Activated CD8-positive, alpha-beta memory T cell treated with anti-CD3 and anti-CD28 coated beads, Interleukin-2, amount 10 ng/mL, durations not matched to agents 7 days and 5 days (primary cell): ENCODE results near the gene HRCT1. TPM values are rescaled to one million over a fixed set of nuclear protein-coding genes. Genes with fewer than 3 reads are reported as not detected.
"Not testable (repeated sequence)": the region's sequence is repeated elsewhere in the genome, so short reads cannot be mapped to it uniquely, and the experiment has no call there.

Source experiments
- ATAC-seq: fragments of 150-1000 bp; cut with Tn5 transposase; one replicate; pipeline ENCODE4 v1.10.0; 2021; ENCODE audit warnings: moderate library complexity
- CTCF ChIA-PET: fragments of 350-600 bp; sonication (Branson Sonifier 250); formaldehyde crosslinking; loops from one replicate; lab custom pipeline; 2021; ENCODE audit warnings: antibody characterized with exemption; lab: Charles Lee
- DNase-seq: peaks from one replicate; pipeline ENCODE4 v3.0.0-alpha.2; 2020
- H3K27ac Mint-ChIP-seq: one replicate; pipeline ENCODE4 v1.8.0; 2021; ENCODE audit warnings: mild to moderate bottlenecking, mixed read lengths
- H3K27me3 Mint-ChIP-seq: one replicate; pipeline ENCODE4 v1.8.0; 2021; ENCODE audit warnings: mixed read lengths
- H3K36me3 Mint-ChIP-seq: one replicate; pipeline ENCODE4 v1.8.0; 2021; ENCODE audit warnings: mild to moderate bottlenecking, mixed read lengths
- H3K4me1 Mint-ChIP-seq: one replicate; pipeline ENCODE4 v1.8.0; 2021; ENCODE audit warnings: mixed read lengths
- H3K4me3 Mint-ChIP-seq: one replicate; pipeline ENCODE4 v1.8.0; 2021; ENCODE audit warnings: mild to moderate bottlenecking, moderate library complexity, mixed read lengths
- H3K9me3 Mint-ChIP-seq: one replicate; pipeline ENCODE4 v1.8.0; 2022; ENCODE audit warnings: low read depth, mixed read lengths
- total RNA-seq, 2 experiments: library from RNA; stranded (reverse); gene quantifications; one replicate each; pipeline ENCODE4 v1.2.3, GENCODE V29; 2021

Gene HRCT1
- total RNA-seq, 2 experiments from 2014 or later, result not detected

GRCh38 chr9:35913429-35913828, 7.4 kb downstream of the HRCT1 start:
- H3K4me1 Mint-ChIP-seq, result peaks cover 19% of the 10 kb centered on the region
- DNase-seq, ATAC-seq, H3K27me3 Mint-ChIP-seq, H3K4me3 Mint-ChIP-seq, H3K27ac Mint-ChIP-seq, H3K36me3 Mint-ChIP-seq, H3K9me3 Mint-ChIP-seq: not testable (repeated sequence)
- CTCF ChIA-PET, result interaction anchor here (0.8 kb wide), 1 partner anchor 31 kb away, joined by 3 read pairs; no protein-coding TSS in a partner anchor

- peak; percentile 71 for ATAC-seq
- H3K4me1 Mint-ChIP-seq, result peaks cover 19% of the 10 kb centered on the region
- no peaks in the 10 kb centered on the region for H3K9me3 Mint-ChIP-seq
- H3K27me3 Mint-ChIP-seq, result no peaks in the 10 kb centered on the region
- CTCF ChIA-PET, result no interaction called here
- H3K36me3 Mint-ChIP-seq, result no peaks in the 10 kb centered on the region
- H3K27ac Mint-ChIP-seq, result no peak overlapping the region
- H3K4me3 Mint-ChIP-seq, result no peak overlapping the region
- DNase-seq, result no peak
These were observed 8.4 kb downstream of the HRCT1 start for GRCh38 chr9:35914301-35914807.

- Mint-ChIP-seq H3K36me3 (no peaks in the 10 kb centered on the region), H3K27ac (no peak overlapping the region), H3K4me3 (no peak overlapping the region), H3K9me3 (no peaks in the 10 kb centered on the region), H3K4me1 (peaks cover 10% of the 10 kb centered on the region), H3K27me3 (no peaks in the 10 kb centered on the region)
- ATAC-seq (no peak), DNase-seq (no peak)
- CTCF ChIA-PET, result interaction anchor here (0.7 to 1.2 kb wide), 2 partner anchors 12 to 957 kb away, joined by 3 read pairs; no protein-coding TSS in a partner anchor
These were observed 9.8 kb downstream of the HRCT1 start for GRCh38 chr9:35915681-35916294.

DNA sequence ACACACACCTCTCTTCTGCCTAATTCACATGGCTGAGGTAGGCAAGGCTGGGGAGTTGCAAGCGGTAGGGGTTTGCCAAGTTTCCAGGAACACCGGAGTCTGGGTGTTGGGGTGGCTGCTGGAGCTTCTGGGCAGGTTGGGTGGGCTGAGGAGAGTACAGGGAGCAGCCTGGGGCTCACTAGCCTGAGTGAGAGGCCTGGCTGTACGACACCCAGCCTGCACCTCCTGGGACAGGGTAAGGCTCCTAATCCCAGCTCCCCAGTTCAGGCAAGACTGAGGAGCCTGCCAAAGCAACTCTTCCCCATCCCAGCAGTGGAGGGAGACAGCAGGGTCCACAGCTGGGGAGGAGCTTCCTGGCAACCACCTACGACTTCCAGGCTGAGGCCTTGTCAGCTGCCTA, 11.3 kb downstream of the HRCT1 start:
- no peak overlapping the region for H3K4me3 Mint-ChIP-seq
- no peak overlapping the region for H3K27ac Mint-ChIP-seq
- H3K36me3 Mint-ChIP-seq, result no peaks in the 10 kb centered on the region
- H3K9me3 Mint-ChIP-seq, result no peaks in the 10 kb centered on the region
- no peaks in the 10 kb centered on the region for H3K4me1 Mint-ChIP-seq
- CTCF ChIA-PET, result interaction anchor here (1.3 kb wide), 1 partner anchor 35 kb away, joined by 4 read pairs; no protein-coding TSS in a partner anchor
- ATAC-seq (no peak), DNase-seq (no peak)
- H3K27me3 Mint-ChIP-seq, result no peaks in the 10 kb centered on the region

DNA sequence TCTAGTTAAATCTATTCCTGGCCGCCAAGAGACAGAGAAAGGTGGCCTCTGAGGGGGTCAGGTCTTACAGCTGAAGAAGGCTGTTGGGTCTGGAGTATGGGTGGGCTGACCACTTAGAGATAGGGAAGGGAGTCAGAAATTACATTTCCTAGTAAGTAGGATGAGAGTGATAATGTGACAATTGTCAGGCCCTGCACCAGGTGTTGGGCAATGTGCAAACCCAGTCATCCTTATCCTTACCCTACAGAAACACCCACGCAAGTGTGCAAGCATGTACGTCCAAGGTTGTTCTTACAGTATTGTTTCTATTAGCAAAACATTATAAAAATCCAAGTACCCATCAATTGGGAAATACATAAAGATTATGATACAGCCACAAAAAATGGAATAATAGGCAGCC, 12.8 kb downstream of the HRCT1 start:
- Mint-ChIP-seq H3K9me3 (no peaks in the 10 kb centered on the region), H3K27me3 (peaks cover 5% of the 10 kb centered on the region), H3K4me3 (no peak overlapping the region), H3K4me1 (no peaks in the 10 kb centered on the region), H3K36me3 (no peaks in the 10 kb centered on the region), H3K27ac (no peak overlapping the region)
- DNase-seq (no peak), ATAC-seq (no peak)
- CTCF ChIA-PET, result interaction anchor here (1.4 kb wide), 1 partner anchor 93 kb away, joined by 3 read pairs; no protein-coding TSS in a partner anchor

GRCh38 chr9:35919212-35920008, 13.4 kb downstream of the HRCT1 start:
- no peak for ATAC-seq
- peaks cover 5% of the 10 kb centered on the region for H3K27me3 Mint-ChIP-seq
- no peak overlapping the region for H3K27ac Mint-ChIP-seq
- H3K4me3 Mint-ChIP-seq, result no peak overlapping the region
- CTCF ChIA-PET, result interaction anchor here (0.9 to 1.4 kb wide), 2 partner anchors 35 to 93 kb away, joined by 3 read pairs; no protein-coding TSS in a partner anchor
- H3K36me3 Mint-ChIP-seq, result no peaks in the 10 kb centered on the region
- peaks cover 2% of the 10 kb centered on the region for H3K4me1 Mint-ChIP-seq
- no peaks in the 10 kb centered on the region for H3K9me3 Mint-ChIP-seq
- no peak for DNase-seq

DNA sequence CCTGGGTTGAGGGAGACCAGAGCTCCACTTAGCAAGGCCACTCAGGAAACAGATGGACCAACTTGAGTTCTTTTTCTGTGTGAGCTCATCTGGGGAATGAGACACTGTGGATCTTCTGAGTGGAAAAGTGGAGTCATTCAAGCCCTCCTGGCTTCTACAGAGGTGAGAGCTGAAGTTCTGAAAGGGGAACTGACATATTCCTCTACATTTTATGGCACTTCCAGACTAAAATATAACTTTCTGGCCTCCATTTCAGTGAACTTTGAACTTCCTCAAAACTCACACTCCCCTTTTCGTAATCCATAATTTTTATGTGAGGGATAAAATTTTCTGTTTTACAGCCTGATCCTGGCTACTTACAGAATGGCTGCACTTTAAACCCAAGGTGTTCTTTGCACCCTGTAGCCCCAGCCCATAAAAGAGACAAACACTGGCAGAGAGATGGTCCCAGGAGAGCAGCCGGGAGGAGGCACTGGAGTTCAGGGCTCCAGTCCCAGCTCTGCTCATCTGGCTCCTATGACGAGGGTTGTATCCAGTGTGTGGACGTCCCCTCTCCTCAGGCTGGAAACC, 14.1 kb downstream of the HRCT1 start:
- Mint-ChIP-seq H3K27me3 (peaks cover 5% of the 10 kb centered on the region), H3K9me3 (no peaks in the 10 kb centered on the region), H3K36me3 (no peaks in the 10 kb centered on the region), H3K4me3 (no peak overlapping the region), H3K27ac (no peak overlapping the region), H3K4me1 (peaks cover 2% of the 10 kb centered on the region)
- CTCF ChIA-PET, result interaction anchor here (0.9 to 1.8 kb wide), 4 partner anchors 20 to 150 kb away, joined by 3 to 5 read pairs (median 3); no protein-coding TSS in a partner anchor
- DNase-seq, result no peak
- ATAC-seq, result no peak

DNA sequence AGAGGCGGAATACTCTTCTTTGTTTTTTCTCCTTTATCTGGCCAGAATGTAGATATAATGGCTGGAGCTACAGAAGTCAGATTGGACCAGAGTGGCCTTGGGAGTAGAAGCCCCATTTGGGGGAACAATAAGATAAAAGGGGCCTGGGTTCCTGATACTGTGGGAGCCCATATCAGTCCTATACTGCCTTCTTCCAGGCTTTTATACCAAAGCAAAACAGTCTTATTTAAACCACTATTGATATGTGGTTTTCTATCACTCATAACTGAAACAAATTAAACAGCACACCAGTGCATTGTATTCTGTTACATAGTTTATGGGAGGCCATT, 17.6 kb downstream of the HRCT1 start:
- CTCF ChIA-PET, result interaction anchor here (1.4 kb wide), 1 partner anchor 20 kb away, joined by 3 read pairs; no protein-coding TSS in a partner anchor
- Mint-ChIP-seq H3K9me3 (no peaks in the 10 kb centered on the region), H3K27ac (no peak overlapping the region), H3K4me3 (no peak overlapping the region), H3K36me3 (no peaks in the 10 kb centered on the region), H3K27me3 (peaks cover 7% of the 10 kb centered on the region), H3K4me1 (peaks cover 2% of the 10 kb centered on the region)
- no peak for ATAC-seq
- DNase-seq, result no peak

DNA sequence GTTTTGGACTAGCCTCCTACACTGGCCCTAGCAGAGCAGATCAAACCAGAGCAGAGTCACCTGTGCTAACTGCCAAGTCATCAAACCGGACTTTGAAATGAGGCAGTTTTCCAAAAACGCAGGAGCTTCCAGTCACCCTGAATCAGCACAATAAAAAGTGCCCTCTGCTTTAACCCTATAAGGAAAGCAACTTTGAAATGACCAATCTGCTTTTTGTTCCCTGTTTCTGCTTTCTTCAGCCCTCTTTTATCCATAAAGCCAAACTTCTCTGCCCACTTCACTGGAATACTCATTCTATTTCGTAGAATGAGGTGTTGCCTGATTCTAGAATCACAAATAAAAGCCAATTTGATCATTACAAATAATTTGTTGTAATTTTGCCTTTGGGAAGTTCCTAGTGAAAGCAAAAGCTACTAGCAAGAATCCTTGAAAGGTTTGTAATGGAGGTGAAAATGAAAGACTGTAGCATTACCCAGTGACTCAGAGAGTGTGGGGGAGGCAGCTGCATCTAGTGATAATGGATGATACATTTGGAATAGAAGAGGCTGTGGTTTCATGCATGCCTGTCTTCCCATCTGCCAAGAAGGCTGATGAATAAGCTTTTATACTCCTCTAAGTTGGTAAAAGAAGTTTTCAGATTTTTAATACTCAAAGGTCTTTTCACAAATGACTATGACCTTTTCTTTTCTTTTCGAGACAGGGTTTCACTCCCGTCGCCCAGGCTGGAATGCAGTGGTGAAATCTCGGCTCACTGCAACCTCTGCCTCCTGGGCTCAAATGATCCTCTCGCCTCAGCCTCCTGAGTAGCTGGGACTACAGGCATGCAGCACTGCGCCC, 18.1 kb downstream of the HRCT1 start:
- H3K36me3 Mint-ChIP-seq, result no peaks in the 10 kb centered on the region
- H3K4me3 Mint-ChIP-seq, result no peak overlapping the region
- CTCF ChIA-PET, result interaction anchor here (0.8 to 1.4 kb wide), 3 partner anchors 21 to 42 kb away, joined by 3 read pairs; no protein-coding TSS in a partner anchor
- H3K27ac Mint-ChIP-seq, result no peak overlapping the region
- peaks cover 2% of the 10 kb centered on the region for H3K4me1 Mint-ChIP-seq
- no peaks in the 10 kb centered on the region for H3K9me3 Mint-ChIP-seq
- no peak for ATAC-seq
- no peak for DNase-seq
- H3K27me3 Mint-ChIP-seq, result peaks cover 7% of the 10 kb centered on the region

- CTCF ChIA-PET, result no interaction called here
- no peaks in the 10 kb centered on the region for H3K36me3 Mint-ChIP-seq
- H3K27ac Mint-ChIP-seq, result no peak overlapping the region
- peaks cover 2% of the 10 kb centered on the region for H3K27me3 Mint-ChIP-seq
- peaks cover 14% of the 10 kb centered on the region for H3K4me1 Mint-ChIP-seq
- DNase-seq, result no peak
- H3K9me3 Mint-ChIP-seq, result no peaks in the 10 kb centered on the region
- H3K4me3 Mint-ChIP-seq, result no peak overlapping the region
- ATAC-seq, result no peak
These were observed 22.8 kb downstream of the HRCT1 start for GRCh38 chr9:35928591-35929452.

DNA sequence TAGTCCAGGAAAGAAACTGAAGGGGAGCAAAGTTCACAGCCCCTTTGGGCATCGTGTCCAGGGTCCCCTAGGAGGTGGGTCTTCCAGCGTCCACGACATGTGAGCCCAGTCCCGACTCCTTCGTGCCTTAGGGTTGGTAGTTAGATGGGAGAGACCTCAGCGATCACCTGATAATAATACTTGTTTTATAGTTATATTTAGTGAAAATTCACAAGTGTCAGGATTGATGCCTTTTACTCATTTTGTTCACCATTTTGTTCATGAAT, 23.4 kb downstream of the HRCT1 start:
- Mint-ChIP-seq H3K4me1 (peaks cover 12% of the 10 kb centered on the region), H3K27ac (no peak overlapping the region), H3K4me3 (no peak overlapping the region), H3K36me3 (no peaks in the 10 kb centered on the region), H3K27me3 (peaks cover 2% of the 10 kb centered on the region), H3K9me3 (no peaks in the 10 kb centered on the region)
- DNase-seq, result no peak
- no peak for ATAC-seq
- CTCF ChIA-PET, result no interaction called here

GRCh38 chr9:35930521-35930920, 24.5 kb downstream of the HRCT1 start:
- H3K27me3 Mint-ChIP-seq, result peaks cover 2% of the 10 kb centered on the region
- DNase-seq (no peak), ATAC-seq (no peak)
- H3K4me3 Mint-ChIP-seq, result no peak overlapping the region
- H3K9me3 Mint-ChIP-seq, result no peaks in the 10 kb centered on the region
- no peaks in the 10 kb centered on the region for H3K36me3 Mint-ChIP-seq
- CTCF ChIA-PET, result interaction anchor here (1.1 kb wide), 1 partner anchor 14 kb away, joined by 3 read pairs; no protein-coding TSS in a partner anchor
- H3K27ac Mint-ChIP-seq, result no peak overlapping the region
- H3K4me1 Mint-ChIP-seq, result peaks cover 12% of the 10 kb centered on the region
